Motor neuron (in vitro differentiated cells): ENCODE data around the gene WFDC10A. TPM values are rescaled to one million over a fixed set of nuclear protein-coding genes. Genes with fewer than 3 reads are reported as not detected.
A peak's percentile ranks its signal among the peaks of the same experiment; 100 is the strongest.
"Not testable (repeated sequence)": the region's sequence is repeated elsewhere in the genome, so short reads cannot be mapped to it uniquely, and the experiment has no call there.

ENCODE experiments used
- ATAC-seq, 8 experiments: fragments of 200-7000 bp; cut with Tn5 transposase; replicated peaks in 6 of 8; 2 replicates each; pipeline ENCODE4 v1.8.0; 2021; ENCODE audit warnings: mild to moderate bottlenecking in 8 of 8, moderate library complexity in 8 of 8
- H3K27ac ChIP-seq, 2 donors: fragments of 250-450 bp; sonication (Bioruptor Pico); 2 replicates each; pipeline ENCODE4 v1.9.0; 2021; ENCODE audit warnings: antibody characterized with exemption in 2 of 2, mild to moderate bottlenecking in 2 of 2, moderate library complexity in 1 of 2
- H3K4me1 ChIP-seq, 2 donors: fragments of 250-450 bp; sonication (Bioruptor Pico); replicated peaks in 1 of 2; 2 replicates each; pipeline ENCODE4 v1.6.1; 2021; ENCODE audit warnings: antibody characterized with exemption in 2 of 2, mild to moderate bottlenecking in 2 of 2, moderate library complexity in 1 of 2
- H3K4me3 ChIP-seq, 5 donors: fragments of 250-450 bp; sonication (Bioruptor Pico); 2 replicates each; pipeline ENCODE4 v1.9.0; 2021; ENCODE audit warnings: antibody characterized with exemption in 5 of 5, mild to moderate bottlenecking in 5 of 5, moderate library complexity in 4 of 5
- WGBS, 10 experiments: fragments of 450-650 bp; shearing (Covaris generic); methylation state at CpG; one replicate each; pipeline ENCODE4 v1.0.0; 2022; 5-methylcytosine and 5-hydroxymethylcytosine counted together
- in situ Hi-C, 9 experiments: fragments of 400-800 bp; cut with MboI; loops; one replicate each; pipeline ENCODE4 v1.15.0; 2021; ENCODE audit warnings: low sequenced_read_pairs in 9 of 9, low pct_unique_long_range_greater_than_20kb in 2 of 9; ENCODE audit not compliant: unreplicated experiment in 9 of 9
- total RNA-seq, 8 experiments: library from RNA; unstranded; fragments of 300-600 nt; gene quantifications; 2 replicates each; pipeline versions ENCODE4 v1.2.3 to v1.2.4, GENCODE V29; 2022

WFDC10A gene
- total RNA-seq, 8 experiments from 2014 or later, result not detected

- Histone ChIP-seq H3K27ac (no peak overlapping the region), H3K4me3 (no peak overlapping the region), H3K4me1 (no peaks in the 10 kb centered on the region)
- 25 to 100% (median 75%) methylated on average over 1 to 2 of the region's 2 CpGs; no CpG with 5 or more reads in 3 of the 10 experiments for WGBS, 10 experiments
- in situ Hi-C loops, result no loop called here
- no peak for ATAC-seq
Observed at GRCh38 chr20:45621593-45621992, 7.9 kb upstream of the WFDC10A start.

GRCh38 chr20:45626540-45626939 lies 3.0 kb upstream of the WFDC10A start:
- no peak overlapping the region for H3K4me3 ChIP-seq
- no peak overlapping the region for H3K27ac ChIP-seq
- no peak for ATAC-seq
- WGBS, 10 experiments, result 0 to 100% (median 55%) methylated on average over 1 to 2 of the region's 2 CpGs; no CpG with 5 or more reads in 1 of the 10 experiments
- H3K4me1 ChIP-seq, result no peaks in the 10 kb centered on the region
- in situ Hi-C loops, result no loop called here

GRCh38 chr20:45630371-45630770 lies 832 bp downstream of the WFDC10A start:
- Histone ChIP-seq H3K4me3 (no peak overlapping the region), H3K4me1 (no peaks in the 10 kb centered on the region), H3K27ac (no peak overlapping the region)
- in situ Hi-C loops, result no loop called here
- ATAC-seq, result no peak

- 0 to 80% (median 17%) methylated on average over 1 to 2 of the region's 4 CpGs; no CpG with 5 or more reads in 7 of the 10 experiments for WGBS, 10 experiments
Observed at GRCh38 chr20:45631184-45631583, 1.6 kb downstream of the WFDC10A start, which contains the start of gene WFDC9. Gene WFDC9, minus strand, starts transcription at chr20:45631284. Its CDS starts 21,103 bp downstream, at chr20:45610181.

GRCh38 chr20:45636513-45636912 lies 7.0 kb downstream of the WFDC10A start:
- in situ Hi-C loops, result no loop called here
- H3K27ac ChIP-seq, result no peak overlapping the region
- WGBS, 10 experiments, result 20 to 100% (median 60%) methylated on average over 1 of the region's 1 CpG; no CpG with 5 or more reads in 4 of the 10 experiments
- H3K4me1 ChIP-seq, result no peaks in the 10 kb centered on the region
- peak in 2 of 8 experiments; percentile 80 to 93 for ATAC-seq
- H3K4me3 ChIP-seq, result no peak overlapping the region

More at GRCh38 chr20:45631184-45631583, 1.6 kb downstream of the WFDC10A start, which contains the start of gene WFDC9:
- ATAC-seq, result no peak
- H3K4me3 ChIP-seq, result no peak within 1 kb of the TSS
- H3K27ac ChIP-seq, result no peak within 1 kb of the TSS
- no peaks in the 10 kb centered on the region for H3K4me1 ChIP-seq
- in situ Hi-C loops, result no loop called here

- no peak overlapping the region for H3K4me3 ChIP-seq
- no peak for ATAC-seq
- H3K4me1 ChIP-seq, result no peaks in the 10 kb centered on the region
- no peak overlapping the region for H3K27ac ChIP-seq
- 0 to 100% (median 80%) methylated on average over 2 to 5 of the region's 5 CpGs for WGBS, 10 experiments
- in situ Hi-C loops, result no loop called here
Observed at GRCh38 chr20:45639687-45640086, 10.1 kb downstream of the WFDC10A start.

- H3K4me3 ChIP-seq, ATAC-seq, in situ Hi-C loops, H3K4me1 ChIP-seq, H3K27ac ChIP-seq: not testable (repeated sequence)
- WGBS, 10 experiments, result 83 to 100% (median 100%) methylated on average over 1 to 2 of the region's 24 CpGs; no CpG with 5 or more reads in 6 of the 10 experiments
Observed at GRCh38 chr20:45641076-45641475, 11.5 kb downstream of the WFDC10A start.

GRCh38 chr20:45645869-45646268 lies 16.3 kb downstream of the WFDC10A start:
- H3K4me1 ChIP-seq, ATAC-seq, in situ Hi-C loops, H3K27ac ChIP-seq, H3K4me3 ChIP-seq: not testable (repeated sequence)
- no CpG with 5 or more reads among the region's 28 CpGs for WGBS, 10 experiments

GRCh38 chr20:45646875-45647274 lies 17.3 kb downstream of the WFDC10A start:
- WGBS, 10 experiments, result 25 to 100% (median 83%) methylated on average over 1 to 2 of the region's 3 CpGs; no CpG with 5 or more reads in 6 of the 10 experiments
- no peak overlapping the region for H3K27ac ChIP-seq
- ATAC-seq, result peak in 1 of 8 experiments; percentile 84
- no peaks in the 10 kb centered on the region for H3K4me1 ChIP-seq
- in situ Hi-C loops, result no loop called here
- H3K4me3 ChIP-seq, result no peak overlapping the region

- ATAC-seq, result no peak
- in situ Hi-C loops, result no loop called here
Observed at GRCh38 chr20:45647441-45648050, 18.0 kb downstream of the WFDC10A start.

GRCh38 chr20:45649312-45649863 lies 19.8 kb downstream of the WFDC10A start:
- no peak for ATAC-seq
- in situ Hi-C loops, result no loop called here
- 14 to 88% (median 58%) methylated on average over 1 to 6 of the region's 6 CpGs for WGBS, 10 experiments
- Histone ChIP-seq H3K4me3 (no peak overlapping the region), H3K27ac (no peak overlapping the region), H3K4me1 (no peaks in the 10 kb centered on the region)

More at GRCh38 chr20:45647441-45648050, 18.0 kb downstream of the WFDC10A start:
- 0% methylated on average over 1 of the region's 1 CpG; no CpG with 5 or more reads in 9 of the 10 experiments for WGBS, 10 experiments
- Histone ChIP-seq H3K27ac (no peak overlapping the region), H3K4me3 (no peak overlapping the region), H3K4me1 (no peaks in the 10 kb centered on the region)

GRCh38 chr20:45651726-45652125 lies 22.2 kb downstream of the WFDC10A start:
- H3K4me3 ChIP-seq, ATAC-seq, H3K4me1 ChIP-seq, H3K27ac ChIP-seq, in situ Hi-C loops: not testable (repeated sequence)
- 20 to 100% (median 60%) methylated on average over 1 to 4 of the region's 7 CpGs; no CpG with 5 or more reads in 5 of the 10 experiments for WGBS, 10 experiments

GRCh38 chr20:45657038-45657437 lies 27.5 kb downstream of the WFDC10A start:
- H3K4me1 ChIP-seq, in situ Hi-C loops, H3K4me3 ChIP-seq, H3K27ac ChIP-seq, ATAC-seq: not testable (repeated sequence)
- no CpG with 5 or more reads among the region's 3 CpGs for WGBS, 10 experiments

GRCh38 chr20:45670139-45670538 lies 40.6 kb downstream of the WFDC10A start, which contains the start of gene WFDC11:
Gene WFDC11, minus strand, starts transcription at chr20:45670239. Its CDS starts 19,639 bp downstream, at chr20:45650600.
- H3K4me1 ChIP-seq, result no peaks in the 10 kb centered on the region
- H3K27ac ChIP-seq, result no peak within 1 kb of the TSS
- WGBS, 10 experiments, result no CpG with 5 or more reads among the region's 1 CpG
- no peak within 1 kb of the TSS for H3K4me3 ChIP-seq
- in situ Hi-C loops, result no loop called here
- peak in 1 of 8 experiments; percentile 21 for ATAC-seq
